ENCODE data around the gene ITGB5.

ITGB5 gene

GRCh38 chr3:124890573-124891190 is 3.5 kb upstream of the ITGB5 start:
- no peak for DNase-seq

GRCh38 chr3:124888482-124889441 is 1.6 kb upstream of the ITGB5 start:
- DNase-seq, result no peak

GRCh38 chr3:124887932-124888298 is 750 bp upstream of the ITGB5 start:
- no peak for DNase-seq

DNA sequence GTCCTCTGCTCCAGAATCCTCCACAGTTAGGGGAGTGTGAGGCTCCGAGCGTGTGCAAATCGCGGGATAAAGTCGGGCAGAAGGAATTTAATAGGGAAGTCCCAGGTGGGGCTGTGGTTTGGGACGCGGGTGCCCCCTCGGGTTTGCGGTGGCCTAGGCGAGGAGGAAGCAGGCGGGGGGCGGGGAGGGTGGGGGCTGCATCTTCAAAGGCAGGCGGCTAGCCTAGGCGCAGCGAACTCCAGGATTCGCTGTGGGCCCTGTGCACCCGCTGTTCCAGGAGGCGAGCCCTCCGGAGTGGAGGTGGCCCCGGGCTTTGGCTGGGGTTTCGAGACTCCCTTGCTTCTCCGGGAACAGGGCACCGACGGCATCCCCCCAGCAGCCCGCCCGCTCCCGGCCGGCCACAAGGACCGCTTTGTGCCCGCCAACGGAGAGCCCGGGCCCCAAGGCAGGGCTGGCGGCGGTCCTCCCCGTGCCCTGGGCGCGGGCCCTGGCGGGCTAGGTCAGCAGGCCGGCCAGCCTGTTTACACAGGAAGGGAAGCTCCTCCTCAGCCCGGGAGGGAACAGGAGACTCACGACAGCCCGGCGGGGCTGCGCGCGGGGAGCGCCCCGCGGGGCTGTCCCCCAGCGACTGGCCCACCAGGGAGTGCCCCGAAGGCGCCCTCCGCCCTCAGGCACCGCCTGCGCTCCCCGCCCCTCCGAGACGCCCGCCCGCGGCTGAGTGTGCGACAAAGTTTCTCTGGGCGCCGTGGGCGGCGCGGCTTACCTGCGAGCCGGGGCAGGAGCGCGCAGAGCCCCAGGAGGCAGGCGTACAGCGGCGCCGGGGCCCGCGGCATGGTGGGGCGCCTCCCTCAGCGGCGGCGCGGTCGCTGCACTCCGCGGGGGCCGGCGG is 753 bp downstream of the ITGB5 start:
- no peak for DNase-seq

DNA sequence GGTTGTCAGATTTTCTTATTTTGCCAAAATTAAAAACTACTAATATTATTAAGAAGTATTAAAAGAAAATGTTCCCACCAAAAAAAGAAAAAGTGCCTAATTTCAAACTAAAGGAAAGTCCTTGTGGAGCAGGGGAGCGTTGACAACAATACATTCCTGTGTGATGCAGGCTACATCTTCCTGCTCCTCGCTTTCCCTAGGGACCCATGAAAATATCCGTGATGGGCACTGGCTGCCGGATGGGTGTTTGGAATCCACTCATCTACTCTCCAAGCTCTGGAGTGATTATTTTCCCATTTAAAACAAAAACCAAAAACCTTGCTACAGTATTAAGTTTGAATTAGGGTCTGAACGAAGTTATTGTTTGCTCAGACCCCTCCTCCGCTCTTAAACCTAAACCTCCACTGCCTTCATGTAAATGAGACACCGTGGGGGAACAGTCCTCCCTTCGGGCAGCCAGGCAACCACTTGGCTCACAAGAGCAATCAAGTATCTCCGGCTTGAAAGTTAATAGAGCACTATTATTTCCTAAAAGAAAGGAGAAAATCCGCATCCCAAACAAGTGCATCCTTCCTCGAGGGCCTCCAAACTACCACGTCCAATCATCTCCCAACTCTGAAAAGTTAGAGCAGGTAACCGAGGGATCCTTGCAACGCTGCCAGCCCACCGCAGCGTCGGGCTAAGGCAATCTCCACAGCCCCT is 1.5 kb downstream of the ITGB5 start:
- no peak for DNase-seq

DNA sequence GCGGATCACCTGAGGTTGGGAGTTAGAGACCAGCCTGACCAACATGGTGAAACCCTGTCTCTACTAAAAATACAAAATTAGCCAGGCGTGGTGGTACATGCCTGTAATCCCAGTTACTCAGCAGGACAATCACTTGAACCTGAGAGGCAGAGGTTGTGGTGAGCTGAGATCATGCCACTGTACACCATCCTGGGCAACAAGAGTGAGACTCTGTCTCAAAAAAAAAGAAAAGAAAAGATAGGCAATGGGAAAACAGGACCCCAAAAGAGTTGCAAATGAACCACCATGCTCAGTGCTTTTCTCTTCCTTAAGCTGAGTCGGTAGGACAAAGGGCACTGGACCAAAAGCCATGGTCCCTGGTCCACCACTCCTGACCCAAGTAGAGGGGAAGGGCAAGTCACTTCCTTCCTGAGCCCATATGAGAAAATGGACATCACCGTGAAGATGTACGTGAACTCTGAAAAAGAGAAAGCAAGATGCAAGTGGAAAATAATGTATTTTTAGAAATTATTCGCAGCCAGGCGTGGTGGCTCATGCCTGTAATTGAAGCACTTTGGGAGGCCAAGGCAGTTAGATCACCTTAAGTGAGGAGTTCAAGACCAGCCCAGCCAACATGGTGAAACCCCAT is 2.6 kb downstream of the ITGB5 start:
- DNase-seq, result no peak

DNA sequence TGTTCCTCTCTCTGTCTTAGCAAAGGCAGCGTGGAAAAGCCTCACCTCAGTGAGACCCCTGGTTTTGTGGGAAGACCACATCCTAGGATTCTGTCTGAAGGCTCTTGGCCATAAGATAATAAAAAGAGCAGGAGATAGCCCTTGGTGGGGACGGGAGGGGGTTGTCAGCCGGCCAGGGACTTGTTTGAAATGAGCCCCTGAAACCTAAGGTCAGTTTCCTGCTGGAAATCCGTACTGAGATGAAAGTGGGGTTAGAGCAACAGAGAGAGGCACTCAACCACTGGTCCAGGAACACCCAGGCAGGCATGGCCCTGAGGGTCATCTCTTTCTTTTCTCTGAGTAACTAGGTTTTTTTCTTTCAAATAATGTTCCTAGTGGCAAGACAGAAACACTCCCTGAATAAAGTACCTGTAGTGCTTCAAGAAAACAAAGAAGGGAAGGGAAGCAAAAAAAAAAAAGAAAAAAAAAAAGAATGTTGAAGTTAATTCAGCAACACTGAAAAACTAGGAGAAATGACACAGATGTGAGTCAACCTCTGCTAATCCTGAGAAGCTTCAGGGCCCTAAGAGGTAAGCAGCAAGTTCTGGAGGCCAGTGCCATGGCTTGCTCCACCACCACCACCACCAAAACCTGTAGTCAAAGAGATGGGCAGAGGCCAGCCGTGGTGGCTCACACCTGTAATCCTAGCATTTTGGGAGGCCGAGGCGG is 3.2 kb downstream of the ITGB5 start:
- no peak for DNase-seq

- DNase-seq, result no peak
Observed at GRCh38 chr3:124882816-124883747, 4.1 kb downstream of the ITGB5 start.

DNA sequence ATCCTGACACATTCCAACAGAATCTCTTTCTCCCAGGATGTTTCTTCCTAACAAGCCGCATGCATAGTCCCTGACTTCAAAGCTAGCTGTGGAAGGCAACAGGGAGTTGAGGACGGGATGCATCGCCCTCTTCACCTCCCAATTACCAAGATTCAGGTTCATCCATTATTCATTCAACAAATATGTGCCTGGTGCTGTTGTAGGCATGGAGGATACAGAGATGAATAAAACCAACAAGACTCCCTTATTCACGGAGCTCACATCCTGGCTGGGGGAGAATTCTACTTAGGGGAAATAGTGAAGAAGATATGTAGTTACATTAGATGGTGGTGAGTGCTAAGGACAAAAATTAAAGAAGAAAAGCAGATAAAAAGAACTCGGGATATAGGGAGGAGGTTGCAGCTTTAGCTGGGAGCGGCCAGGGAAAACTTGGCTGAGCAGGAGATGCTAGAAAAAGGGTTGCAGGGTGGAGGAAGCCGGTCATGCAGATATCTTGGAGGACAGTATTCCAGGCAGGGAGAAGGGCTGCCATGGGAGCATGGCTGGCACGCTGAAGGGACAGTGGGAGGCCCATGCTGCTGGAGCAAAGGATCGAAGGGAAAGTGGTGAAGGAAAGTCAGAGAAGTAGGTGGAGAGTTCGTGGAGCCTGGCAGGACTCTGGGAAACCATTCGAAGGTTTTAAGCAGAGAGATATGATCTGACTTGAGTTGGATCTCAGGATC is 5.0 kb downstream of the ITGB5 start:
- DNase-seq, result no peak

GRCh38 chr3:124879337-124879680 is 7.9 kb downstream of the ITGB5 start:
- no peak for DNase-seq

- DNase-seq, result no peak
Observed at GRCh38 chr3:124878561-124879336, 8.4 kb downstream of the ITGB5 start.

GRCh38 chr3:124877674-124878073 is 9.5 kb downstream of the ITGB5 start:
- no peak for DNase-seq

GRCh38 chr3:124876401-124876878 is 10.7 kb downstream of the ITGB5 start:
- DNase-seq, result no peak

DNA sequence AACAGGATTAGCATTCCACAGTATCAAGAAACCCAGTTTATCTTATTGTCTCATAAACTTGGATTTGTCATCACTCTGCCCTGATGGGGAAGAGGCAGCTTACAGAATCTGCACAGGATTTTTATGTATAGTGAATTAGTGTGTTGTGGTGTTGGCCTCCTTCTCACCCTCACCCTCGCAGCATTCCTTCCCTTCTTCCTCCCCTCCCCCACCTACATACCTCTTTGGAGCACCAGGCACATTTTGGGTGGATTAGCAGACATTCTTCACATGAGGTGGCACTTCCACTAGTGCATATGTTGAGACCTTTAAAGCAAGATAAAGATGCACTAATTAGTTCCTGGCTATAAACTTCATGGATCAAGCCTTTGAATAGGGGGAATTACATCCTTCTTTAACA is 13.9 kb downstream of the ITGB5 start:
- DNase-seq, result no peak

DNA sequence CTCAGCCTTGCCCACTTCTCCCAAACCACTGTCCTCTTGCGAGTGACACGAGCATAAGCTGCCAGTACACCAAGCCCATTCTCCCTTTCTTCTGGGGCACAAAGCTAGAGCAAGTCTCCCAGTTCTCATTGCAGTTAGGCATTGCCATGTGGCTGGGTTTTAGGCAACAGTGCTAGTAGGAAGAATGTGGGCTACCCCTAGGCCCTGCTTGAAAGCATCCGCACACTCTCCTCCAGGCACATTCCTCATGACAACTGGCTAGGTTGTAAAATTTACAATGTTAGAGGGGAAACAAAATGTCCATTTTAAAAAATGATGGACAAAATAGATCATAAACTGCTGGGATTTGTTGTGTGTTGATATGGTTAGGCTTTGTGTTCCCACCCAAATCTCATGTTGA is 19.7 kb downstream of the ITGB5 start:
- no peak for DNase-seq

- DNase-seq, result no peak
Observed at GRCh38 chr3:124862006-124862405, 25.2 kb downstream of the ITGB5 start.

- no peak for DNase-seq
Observed at GRCh38 chr3:124861041-124861440, 26.1 kb downstream of the ITGB5 start.

DNA sequence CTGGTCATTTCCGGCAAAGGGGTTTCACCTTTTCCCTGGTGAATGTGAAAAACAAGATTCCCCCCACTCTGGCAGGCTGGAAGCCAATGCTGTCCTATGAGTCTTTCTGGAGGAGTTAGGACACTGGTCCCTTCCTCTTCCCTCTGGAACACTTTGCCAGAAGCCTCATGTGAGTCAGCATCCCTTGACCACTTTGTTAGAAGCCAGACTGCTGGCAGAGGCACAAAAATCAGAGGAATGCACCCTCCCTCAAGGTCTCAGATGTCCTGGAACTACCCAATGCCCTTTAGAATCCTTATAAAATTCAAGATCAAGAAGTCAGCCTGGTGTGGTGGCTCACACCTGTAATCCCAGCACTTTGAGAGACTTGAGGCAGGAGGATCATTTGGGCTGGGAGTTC is 26.6 kb downstream of the ITGB5 start:
- no peak for DNase-seq

DNA sequence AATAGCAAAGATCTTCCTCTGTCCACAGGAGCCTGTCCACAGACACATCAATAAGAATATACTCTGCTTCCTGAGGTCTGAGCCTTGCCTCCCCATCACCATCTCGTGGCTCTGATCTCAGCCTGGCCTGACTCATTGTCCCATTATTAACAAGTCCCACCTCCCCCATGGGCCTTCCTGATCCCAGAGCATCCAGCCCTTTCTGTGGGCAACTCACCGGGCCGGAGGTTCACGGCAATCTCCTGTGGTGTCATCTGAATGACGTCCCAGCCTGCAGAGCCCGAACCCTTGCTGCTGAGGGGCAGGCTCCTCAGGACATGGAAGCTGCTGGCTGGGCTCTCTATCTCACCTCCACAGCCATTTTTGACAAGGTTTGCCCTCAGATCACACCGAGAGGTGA is 28.1 kb downstream of the ITGB5 start:
- DNase-seq, result no peak
